GM12892 (cell line): Measurements from ENCODE around the gene ZNF830.

Source experiments
- POLR2A ChIP-seq: IDR thresholded peaks from 2 replicates; pipeline ENCODE4 v1.6.1; 2011; ENCODE audit warnings: low read depth, low read length, control low read depth
- POLR2AphosphoS5 ChIP-seq: IDR thresholded peaks from 2 replicates; pipeline ENCODE4 v1.6.1; 2011; ENCODE audit warnings: low read depth, low read length, control low read depth
- TAF1 ChIP-seq: IDR thresholded peaks from 2 replicates; pipeline ENCODE4 v1.6.1; 2011; ENCODE audit warnings: low read depth, mild to moderate bottlenecking, control low read depth, low read length, borderline replicate concordance

- TF ChIP-seq TAF1 (no peak), POLR2A (no peak), POLR2AphosphoS5 (no peak)
These were observed 27.3 kb downstream of the ZNF830 start for GRCh38 chr17:34988644-34989043.
